ENCODE results near the gene MKRN3.

MKRN3 gene

GRCh38 chr15:23565395-23566070, at the start of gene MKRN3:
MKRN3 (plus strand) TSS chr15:23565674; CDS start chr15:23565783, 109 bp downstream.
- DNase-seq, result peak; percentile 85

GRCh38 chr15:23516866-23517265, 48.6 kb upstream of the MKRN3 start:
- no peak for DNase-seq

GRCh38 chr15:23518104-23518503, 47.4 kb upstream of the MKRN3 start:
- no peak for DNase-seq

- no peak for DNase-seq
Measured at GRCh38 chr15:23524816-23525215, 40.7 kb upstream of the MKRN3 start.

GRCh38 chr15:23529891-23530290, 35.6 kb upstream of the MKRN3 start:
- no peak for DNase-seq

GRCh38 chr15:23532024-23532423, 33.5 kb upstream of the MKRN3 start:
- no peak for DNase-seq

GRCh38 chr15:23536659-23537058, 28.8 kb upstream of the MKRN3 start:
- DNase-seq, result no peak

- no peak for DNase-seq
Measured at GRCh38 chr15:23538648-23539047, 26.8 kb upstream of the MKRN3 start.

- DNase-seq, result no peak
Measured at GRCh38 chr15:23539892-23540291, 25.6 kb upstream of the MKRN3 start.

GRCh38 chr15:23546158-23546557, 19.3 kb upstream of the MKRN3 start:
- DNase-seq, result no peak

GRCh38 chr15:23548071-23548470, 17.4 kb upstream of the MKRN3 start:
- DNase-seq, result no peak

- DNase-seq, result no peak
Measured at GRCh38 chr15:23561914-23562313, 3.6 kb upstream of the MKRN3 start.

GRCh38 chr15:23564821-23565394, 566 bp upstream of the MKRN3 start:
- DNase-seq, result no peak

GRCh38 chr15:23566071-23566554, 639 bp downstream of the MKRN3 start:
- DNase-seq, result peak; percentile 52

GRCh38 chr15:23566651-23567050, 1.2 kb downstream of the MKRN3 start:
- DNase-seq, result no peak

- no peak for DNase-seq
Measured at GRCh38 chr15:23567921-23568320, 2.4 kb downstream of the MKRN3 start.

- DNase-seq, result peak; percentile 12
Measured at GRCh38 chr15:23569151-23569925, 3.9 kb downstream of the MKRN3 start.

- DNase-seq, result no peak
Measured at GRCh38 chr15:23570486-23570885, 5.0 kb downstream of the MKRN3 start.

- DNase-seq, result no peak
Measured at GRCh38 chr15:23572844-23573243, 7.4 kb downstream of the MKRN3 start.

GRCh38 chr15:23574742-23575141, 9.3 kb downstream of the MKRN3 start:
- no peak for DNase-seq

- DNase-seq, result no peak
Measured at GRCh38 chr15:23576061-23576460, 10.6 kb downstream of the MKRN3 start.

- DNase-seq, result no peak
Measured at GRCh38 chr15:23578521-23579150, 13.2 kb downstream of the MKRN3 start.

GRCh38 chr15:23588268-23588667, 22.8 kb downstream of the MKRN3 start:
- DNase-seq, result no peak
